Rectal smooth muscle tissue (tissue), 1 donor: Measurements from ENCODE around the gene TENM4.

Experiments used
- H3K27ac ChIP-seq: one replicate; pipeline ENCODE4 v1.7.0; 2013; ENCODE audit warnings: low read depth, low read length, inconsistent platforms
- H3K27me3 ChIP-seq: one replicate; pipeline ENCODE4 v1.7.0; 2013; ENCODE audit warnings: low read length; ENCODE audit not compliant: control insufficient read depth, insufficient read depth
- H3K36me3 ChIP-seq: one replicate; pipeline ENCODE4 v1.7.0; 2013; ENCODE audit warnings: low read length; ENCODE audit not compliant: control insufficient read depth, insufficient read depth
- H3K4me1 ChIP-seq: one replicate; pipeline ENCODE4 v1.7.0; 2013; ENCODE audit warnings: low read length; ENCODE audit not compliant: control insufficient read depth, insufficient read depth
- H3K4me3 ChIP-seq: one replicate; pipeline ENCODE4 v1.7.0; 2013; ENCODE audit warnings: low read length
- H3K9ac ChIP-seq: one replicate; pipeline ENCODE4 v1.7.0; 2013; ENCODE audit warnings: low read length

TENM4 gene

GRCh38 chr11:78676026-78676557 is 764.7 kb downstream of the TENM4 start:
- H3K9ac ChIP-seq, result no peak overlapping the region
- no peaks in the 10 kb centered on the region for H3K27me3 ChIP-seq
- H3K36me3 ChIP-seq, result no peaks in the 10 kb centered on the region
- no peak overlapping the region for H3K27ac ChIP-seq
- H3K4me1 ChIP-seq, result no peaks in the 10 kb centered on the region
- H3K4me3 ChIP-seq, result no peak overlapping the region

- Histone ChIP-seq H3K27ac (no peak overlapping the region), H3K4me3 (no peak overlapping the region), H3K27me3 (no peaks in the 10 kb centered on the region), H3K9ac (no peak overlapping the region), H3K36me3 (no peaks in the 10 kb centered on the region), H3K4me1 (no peaks in the 10 kb centered on the region)
These were observed 767.8 kb downstream of the TENM4 start for GRCh38 chr11:78672850-78673620.

GRCh38 chr11:78669249-78669648 is 771.6 kb downstream of the TENM4 start:
- no peaks in the 10 kb centered on the region for H3K36me3 ChIP-seq
- H3K27ac ChIP-seq, result no peak overlapping the region
- H3K9ac ChIP-seq, result no peak overlapping the region
- H3K27me3 ChIP-seq, result no peaks in the 10 kb centered on the region
- H3K4me3 ChIP-seq, result no peak overlapping the region
- no peaks in the 10 kb centered on the region for H3K4me1 ChIP-seq

- Histone ChIP-seq H3K27ac (no peak overlapping the region), H3K27me3 (no peaks in the 10 kb centered on the region), H3K4me3 (no peak overlapping the region), H3K4me1 (no peaks in the 10 kb centered on the region), H3K36me3 (no peaks in the 10 kb centered on the region), H3K9ac (no peak overlapping the region)
These were observed 773.4 kb downstream of the TENM4 start for GRCh38 chr11:78667461-78667860.

- Histone ChIP-seq H3K27ac (no peak overlapping the region), H3K4me1 (no peaks in the 10 kb centered on the region), H3K9ac (no peak overlapping the region), H3K4me3 (no peak overlapping the region), H3K36me3 (no peaks in the 10 kb centered on the region), H3K27me3 (no peaks in the 10 kb centered on the region)
These were observed 774.1 kb downstream of the TENM4 start for GRCh38 chr11:78666675-78667160.

- H3K27me3 ChIP-seq, result no peaks in the 10 kb centered on the region
- no peak overlapping the region for H3K9ac ChIP-seq
- no peak overlapping the region for H3K27ac ChIP-seq
- no peak overlapping the region for H3K4me3 ChIP-seq
- no peaks in the 10 kb centered on the region for H3K36me3 ChIP-seq
- H3K4me1 ChIP-seq, result no peaks in the 10 kb centered on the region
These were observed 776.2 kb downstream of the TENM4 start for GRCh38 chr11:78664636-78665035.

- H3K4me3 ChIP-seq, result no peak overlapping the region
- no peaks in the 10 kb centered on the region for H3K4me1 ChIP-seq
- H3K36me3 ChIP-seq, result no peaks in the 10 kb centered on the region
- no peak overlapping the region for H3K9ac ChIP-seq
- H3K27ac ChIP-seq, result no peak overlapping the region
- no peaks in the 10 kb centered on the region for H3K27me3 ChIP-seq
These were observed 778.0 kb downstream of the TENM4 start for GRCh38 chr11:78662811-78663210.

- no peaks in the 10 kb centered on the region for H3K36me3 ChIP-seq
- H3K4me1 ChIP-seq, result no peaks in the 10 kb centered on the region
- no peaks in the 10 kb centered on the region for H3K27me3 ChIP-seq
- no peak overlapping the region for H3K4me3 ChIP-seq
- H3K9ac ChIP-seq, result no peak overlapping the region
- no peak overlapping the region for H3K27ac ChIP-seq
These were observed 780.4 kb downstream of the TENM4 start for GRCh38 chr11:78660471-78660870.

- no peak overlapping the region for H3K27ac ChIP-seq
- H3K36me3 ChIP-seq, result no peaks in the 10 kb centered on the region
- H3K9ac ChIP-seq, result no peak overlapping the region
- H3K4me3 ChIP-seq, result no peak overlapping the region
- H3K27me3 ChIP-seq, result no peaks in the 10 kb centered on the region
- H3K4me1 ChIP-seq, result no peaks in the 10 kb centered on the region
These were observed 781.2 kb downstream of the TENM4 start for GRCh38 chr11:78659326-78660270.

- Histone ChIP-seq H3K4me3 (no peak overlapping the region), H3K27me3 (no peaks in the 10 kb centered on the region), H3K4me1 (no peaks in the 10 kb centered on the region), H3K36me3 (no peaks in the 10 kb centered on the region), H3K9ac (no peak overlapping the region), H3K27ac (no peak overlapping the region)
These were observed 782.6 kb downstream of the TENM4 start for GRCh38 chr11:78657968-78658839.

- H3K36me3 ChIP-seq, result no peaks in the 10 kb centered on the region
- H3K4me1 ChIP-seq, result no peaks in the 10 kb centered on the region
- no peak overlapping the region for H3K27ac ChIP-seq
- no peaks in the 10 kb centered on the region for H3K27me3 ChIP-seq
- H3K9ac ChIP-seq, result no peak overlapping the region
- no peak overlapping the region for H3K4me3 ChIP-seq
These were observed 783.4 kb downstream of the TENM4 start for GRCh38 chr11:78657441-78657840.

GRCh38 chr11:78656984-78657383 is 783.8 kb downstream of the TENM4 start:
- H3K27me3 ChIP-seq, result no peaks in the 10 kb centered on the region
- H3K36me3 ChIP-seq, result no peaks in the 10 kb centered on the region
- H3K9ac ChIP-seq, result no peak overlapping the region
- no peak overlapping the region for H3K27ac ChIP-seq
- H3K4me1 ChIP-seq, result no peaks in the 10 kb centered on the region
- no peak overlapping the region for H3K4me3 ChIP-seq
